Measurements from ENCODE around the gene KLRF1.

The KLRF1 gene

GRCh38 chr12:9809866-9810265, 17.4 kb upstream of the KLRF1 start:
- DNase-seq, result no peak

DNA sequence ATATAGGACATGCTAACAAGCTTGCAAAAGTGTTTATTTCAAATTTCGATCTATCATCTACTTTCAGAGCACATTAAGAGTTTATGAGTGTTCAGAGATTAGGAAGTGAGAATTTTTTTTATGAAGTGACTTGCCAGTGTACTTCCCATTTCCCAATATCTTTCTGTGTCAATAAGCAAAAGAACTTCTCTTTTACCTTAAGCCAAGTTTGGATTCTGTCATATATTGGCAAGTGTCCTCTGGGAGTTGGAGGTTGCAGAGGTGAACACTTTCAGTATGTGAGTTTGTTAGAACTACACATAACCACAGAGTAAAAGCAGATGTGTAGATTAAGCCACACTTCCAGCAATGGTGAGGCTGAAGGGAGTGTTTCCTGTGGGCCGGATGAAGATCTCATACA, 16.6 kb upstream of the KLRF1 start:
- no peak for DNase-seq

DNA sequence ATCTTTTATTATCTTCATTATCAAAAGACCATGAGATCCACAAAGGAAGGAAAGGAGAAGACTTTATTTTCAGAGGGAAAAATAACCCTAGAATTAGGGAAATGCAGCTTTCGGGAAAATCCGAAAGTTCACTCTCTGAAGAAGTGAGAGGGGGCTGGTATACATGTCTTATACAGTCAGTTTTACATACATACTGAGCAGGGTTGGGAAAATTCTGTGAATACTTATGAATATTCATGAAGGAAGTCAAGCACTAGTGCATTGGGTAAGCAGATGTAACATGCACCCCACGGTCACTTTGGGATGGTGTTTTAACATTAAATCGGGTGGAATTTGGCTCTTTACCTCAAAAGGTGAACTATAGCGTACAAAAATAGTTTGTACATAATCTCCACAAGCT, 15.7 kb upstream of the KLRF1 start:
- no peak for DNase-seq

- DNase-seq, result peak; percentile 2 to 59
Observed at GRCh38 chr12:9813821-9814798, 13.2 kb upstream of the KLRF1 start.

DNA sequence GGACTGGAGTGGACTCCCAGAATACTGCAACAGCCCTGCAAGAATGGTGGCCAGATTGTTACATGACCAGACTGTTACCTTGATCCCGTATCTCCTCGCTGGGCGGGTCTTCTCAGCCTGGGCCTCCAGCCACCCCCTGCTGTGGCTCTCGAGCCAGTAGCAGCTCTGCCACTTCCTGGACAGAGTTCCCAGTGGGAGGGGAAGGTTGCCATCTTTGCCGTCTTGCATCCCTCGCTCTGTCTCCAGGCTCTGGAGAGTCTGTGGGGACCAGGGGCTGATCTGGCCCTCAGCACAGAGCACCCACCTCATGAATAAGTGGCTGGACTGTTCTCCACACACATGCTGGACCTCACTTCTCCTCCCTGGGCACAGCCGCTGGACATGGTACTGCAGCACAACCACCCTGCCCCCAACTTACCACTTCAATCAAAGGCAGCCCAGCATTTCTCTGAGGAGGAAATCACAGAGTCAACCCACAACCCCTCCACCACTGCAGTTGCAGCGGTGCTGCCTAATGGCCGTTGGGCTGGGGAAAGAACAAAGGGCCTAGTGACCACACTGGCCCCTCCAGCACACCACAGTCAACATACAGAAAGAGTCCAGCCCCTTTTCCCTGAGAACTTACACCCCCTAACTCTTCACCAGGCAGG, 6.9 kb upstream of the KLRF1 start:
- no peak for DNase-seq

DNA sequence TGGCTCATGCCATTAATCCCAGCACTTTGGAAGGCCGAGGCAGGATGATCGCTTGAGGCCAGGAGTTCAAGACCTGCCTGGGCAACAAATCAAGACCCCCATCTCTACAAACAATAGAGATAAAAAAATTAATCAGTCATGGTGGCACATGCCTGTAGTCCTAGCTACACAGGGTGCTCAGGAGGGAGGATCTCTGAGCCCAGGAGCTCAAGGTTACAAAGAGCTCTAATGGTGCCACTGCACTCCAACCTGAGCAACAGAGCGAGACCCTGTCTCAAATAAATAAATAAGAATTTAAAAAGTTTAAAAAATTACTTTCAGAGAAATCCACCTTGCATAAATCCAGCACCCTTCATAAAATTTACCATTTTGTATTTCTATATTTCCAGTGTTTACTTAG, 2.2 kb downstream of the KLRF1 start:
- no peak for DNase-seq

GRCh38 chr12:9829982-9830381, 2.7 kb downstream of the KLRF1 start:
- no peak for DNase-seq

DNA sequence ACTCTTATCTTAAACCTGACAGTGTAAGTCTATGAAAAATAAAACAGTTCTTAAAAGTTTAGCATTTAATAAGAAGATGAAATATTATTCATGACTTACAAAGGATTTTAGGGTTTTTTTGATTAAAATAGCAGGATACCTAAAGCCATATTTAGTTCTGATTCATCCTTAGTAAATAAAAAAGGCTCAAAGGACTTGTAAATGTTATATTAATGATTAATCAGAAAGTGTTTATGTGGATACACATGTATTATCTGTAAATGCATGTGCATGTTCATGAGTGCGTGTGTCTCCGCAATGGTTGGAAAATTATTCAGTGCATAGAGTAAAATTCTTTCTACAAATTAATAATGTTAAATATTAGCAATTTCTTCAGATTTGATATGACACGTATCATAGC, 4.4 kb downstream of the KLRF1 start:
- no peak for DNase-seq

- no peak for DNase-seq
Observed at GRCh38 chr12:9843407-9843806, 16.1 kb downstream of the KLRF1 start.

GRCh38 chr12:9848899-9849298, 21.6 kb downstream of the KLRF1 start:
- no peak for DNase-seq

- DNase-seq, result no peak
Observed at GRCh38 chr12:9851050-9851449, 23.8 kb downstream of the KLRF1 start.

DNA sequence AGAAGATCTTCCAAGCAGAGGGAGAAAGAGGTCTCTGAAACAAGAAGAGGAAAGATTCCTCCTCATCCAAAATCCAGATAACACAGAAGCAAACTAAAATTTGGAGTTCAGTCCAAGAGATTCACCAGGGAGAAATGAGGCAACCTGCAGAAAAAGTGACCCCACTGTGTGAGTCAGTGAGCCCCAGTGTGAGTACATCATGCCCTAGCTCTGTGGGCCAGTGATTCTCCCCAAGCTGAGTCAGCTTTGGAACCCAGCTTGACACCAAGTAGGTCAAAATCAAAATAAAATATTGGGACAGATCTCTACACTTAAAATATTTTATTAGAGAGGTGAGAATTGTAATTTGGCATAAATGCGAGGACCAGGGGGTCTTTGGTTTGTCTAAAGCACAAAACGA, 24.6 kb downstream of the KLRF1 start:
- DNase-seq, result no peak

- DNase-seq, result no peak
Observed at GRCh38 chr12:9856151-9856550, 28.9 kb downstream of the KLRF1 start.

- no peak for DNase-seq
Observed at GRCh38 chr12:9856894-9857293, 29.6 kb downstream of the KLRF1 start.

DNA sequence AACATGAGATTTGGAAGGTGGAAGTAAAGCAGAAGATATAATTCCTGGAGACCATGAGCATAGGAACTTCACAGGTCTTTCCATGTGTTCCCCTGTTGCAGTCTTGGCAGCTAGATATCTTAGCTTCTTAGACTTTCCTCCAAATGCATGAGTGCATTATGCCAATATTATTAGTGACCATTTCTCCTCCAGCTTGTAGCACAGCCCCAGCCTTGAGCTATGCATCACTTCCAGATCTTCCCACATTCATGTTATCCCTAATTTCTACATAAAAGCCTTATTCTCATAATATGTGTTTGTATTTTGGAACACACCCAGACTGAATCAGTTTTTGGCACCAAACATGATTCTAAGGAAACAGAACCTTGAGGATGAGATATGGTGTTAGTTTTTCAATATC, 30.9 kb downstream of the KLRF1 start:
- DNase-seq, result no peak

- no peak for DNase-seq
Observed at GRCh38 chr12:9864913-9865675, 37.8 kb downstream of the KLRF1 start.

DNA sequence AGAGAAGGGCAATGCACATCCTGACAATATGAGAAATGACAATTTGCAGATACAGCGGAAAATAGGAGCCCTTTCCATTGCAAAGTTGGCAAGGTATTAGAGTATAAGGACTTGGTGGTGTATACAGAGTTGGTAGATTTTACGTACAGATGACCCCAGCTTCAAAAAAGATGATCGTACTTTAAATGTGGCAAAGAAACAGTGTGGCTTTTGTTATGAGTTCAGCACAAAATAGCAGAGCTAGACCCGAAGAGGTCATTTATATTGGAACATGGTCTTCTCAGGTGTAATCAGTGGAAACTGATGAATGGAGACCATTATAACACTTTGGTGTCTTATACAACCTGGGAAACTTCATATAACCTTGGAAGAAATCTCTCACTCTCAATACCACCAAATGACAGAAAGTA, 39.6 kb downstream of the KLRF1 start:
- no peak for DNase-seq

- no peak for DNase-seq
Observed at GRCh38 chr12:9867531-9867930, 40.2 kb downstream of the KLRF1 start.

GRCh38 chr12:9868311-9868801, 41.1 kb downstream of the KLRF1 start:
- no peak for DNase-seq

- no peak for DNase-seq
Observed at GRCh38 chr12:9868951-9869306, 41.6 kb downstream of the KLRF1 start.

GRCh38 chr12:9869307-9870161, 42.3 kb downstream of the KLRF1 start, which contains the start of gene CLEC2B:
TSS of gene CLEC2B (minus strand) at chr12:9869354.
- DNase-seq, result no peak

- no peak for DNase-seq
Observed at GRCh38 chr12:9870286-9870866, 43.1 kb downstream of the KLRF1 start.
